Stomach (tissue), 9 donors: ENCODE data around the gene BASP1. TPM values are rescaled to one million over a fixed set of nuclear protein-coding genes. Genes with fewer than 3 reads are reported as not detected.

ENCODE experiments used
- DNase-seq, 2 donors: peaks; one replicate each; pipeline versions ENCODE4 v3.0.0 to v3.0.0-alpha.2; 2013 to 2019
- H3K27ac ChIP-seq, 5 donors: fragments of 200-600 bp in 4 of 5; sonication (generic) in 4 of 5; one replicate each; pipeline ENCODE4 v1.5.1; 2013 to 2019; ENCODE audit warnings: mild to moderate bottlenecking in 1 of 5, moderate library complexity in 1 of 5
- H3K27me3 ChIP-seq, 3 donors: fragments of 200-600 bp; sonication (generic); one replicate each; pipeline ENCODE4 v1.5.1; 2017 to 2019; ENCODE audit warnings: mixed run types in 1 of 3
- H3K36me3 ChIP-seq, 4 donors: fragments of 200-600 bp; sonication (generic); 1 replicate in 3 of 4; 2 replicates in 1 of 4; pipeline ENCODE4 v1.5.1; 2016 to 2019
- H3K4me1 ChIP-seq, 4 donors: fragments of 200-600 bp; sonication (generic); one replicate each; pipeline ENCODE4 v1.5.1; 2016 to 2019
- H3K4me3 ChIP-seq, 4 donors: fragments of 200-600 bp; sonication (generic) in 3 of 4; one replicate each; pipeline ENCODE4 v1.5.1; 2016 to 2019; ENCODE audit warnings: mild to moderate bottlenecking in 1 of 4
- H3K9me3 ChIP-seq, 4 donors: fragments of 200-600 bp; sonication (generic); one replicate each; pipeline ENCODE4 v1.5.1; 2016 to 2019
- EP300 ChIP-seq: sonication (generic); formaldehyde crosslinking; IDR thresholded peaks from one replicate; pipeline ENCODE4 v1.6.1; 2017; ENCODE audit warnings: antibody characterized with exemption
- POLR2A ChIP-seq, 4 donors: fragments of 450-650 bp; IDR thresholded peaks; one replicate each; pipeline ENCODE4 v1.6.1; 2016; ENCODE audit warnings: antibody characterized with exemption in 4 of 4, control low read depth in 2 of 4, mild to moderate bottlenecking in 1 of 4, moderate library complexity in 1 of 4
- POLR2AphosphoS5 ChIP-seq, 3 donors: sonication (generic); formaldehyde crosslinking; IDR thresholded peaks; one replicate each; pipeline ENCODE4 v1.6.1; 2016; ENCODE audit warnings: antibody characterized with exemption in 3 of 3
- WGBS, 5 donors: extraction: QIAGEN DNeasy Blood & Tissue Kit in 3 of 5; methylation state at CpG; one replicate each; pipeline versions ENCODE4 v1.1.5 to v1.1.7; 2013 to 2018; 5-methylcytosine and 5-hydroxymethylcytosine counted together
- intact Hi-C: fragments of 100-400 bp; cut with DNase I; formaldehyde crosslinking; loops from one replicate; pipeline ENCODE4 v1.15.1; 2023; ENCODE audit warnings: low total_unique reads
- polyA plus RNA-seq, 3 donors: library from polyadenylated mRNA; stranded (reverse); fragments of 200-250 nt; gene quantifications; one replicate each; pipeline ENCODE4 v1.2.3, GENCODE V29; 2013
- total RNA-seq, 5 donors: library from RNA; depleted of rRNA; stranded (reverse); fragments of >200 nt; gene quantifications; one replicate each; pipeline versions ENCODE4 v1.1.0 to v1.2.3, GENCODE V29; 2014 to 2016
- TF ChIP-seq, protein P1 (sequence below), 7 experiments: fragments of 450-650 bp in 4 of 7; fragments of 200-600 bp in 3 of 7; sonication (generic) in 3 of 7; IDR thresholded peaks; one replicate each; pipeline ENCODE4 v1.5.1; 2016 to 2019; ENCODE audit warnings: antibody characterized with exemption in 7 of 7, control low read depth in 2 of 7, mild to moderate bottlenecking in 1 of 7
- donor health status: healthy with polysubstance abuse.
- donor health status: Bipolar disorder and iron deficiency.
- donor health status: healthy.

Gene BASP1
- total and polyA plus RNA-seq, 8 donors, result 4.0 to 60.8 (median 16.0) TPM

DNA sequence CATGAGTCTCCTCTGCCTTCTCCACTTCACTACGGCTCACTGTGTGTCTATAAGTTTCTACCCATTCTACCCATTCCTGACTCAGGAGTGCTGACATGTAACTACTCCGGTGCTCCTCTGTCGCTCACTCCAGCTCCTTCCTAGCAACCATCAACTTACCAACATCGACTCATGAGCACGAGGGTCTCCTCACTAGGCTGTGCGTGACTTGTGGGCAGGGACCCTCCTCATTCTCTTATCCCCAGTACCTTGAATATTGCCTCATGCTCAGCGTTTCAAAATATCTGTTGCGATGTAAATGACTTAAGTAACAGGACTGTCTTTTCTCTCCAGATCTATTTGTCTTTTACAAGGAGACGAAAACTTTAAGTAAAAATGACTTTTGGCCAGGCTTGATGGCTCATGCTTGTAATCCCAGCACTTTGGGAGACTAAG, 73.1 kb downstream of the BASP1 start:
- no peak for TF ChIP-seq POLR2A (IDR thresholded peaks at IDR 0.05)
- TF ChIP-seq EP300, result no peak
- TF ChIP-seq, protein P1, sequence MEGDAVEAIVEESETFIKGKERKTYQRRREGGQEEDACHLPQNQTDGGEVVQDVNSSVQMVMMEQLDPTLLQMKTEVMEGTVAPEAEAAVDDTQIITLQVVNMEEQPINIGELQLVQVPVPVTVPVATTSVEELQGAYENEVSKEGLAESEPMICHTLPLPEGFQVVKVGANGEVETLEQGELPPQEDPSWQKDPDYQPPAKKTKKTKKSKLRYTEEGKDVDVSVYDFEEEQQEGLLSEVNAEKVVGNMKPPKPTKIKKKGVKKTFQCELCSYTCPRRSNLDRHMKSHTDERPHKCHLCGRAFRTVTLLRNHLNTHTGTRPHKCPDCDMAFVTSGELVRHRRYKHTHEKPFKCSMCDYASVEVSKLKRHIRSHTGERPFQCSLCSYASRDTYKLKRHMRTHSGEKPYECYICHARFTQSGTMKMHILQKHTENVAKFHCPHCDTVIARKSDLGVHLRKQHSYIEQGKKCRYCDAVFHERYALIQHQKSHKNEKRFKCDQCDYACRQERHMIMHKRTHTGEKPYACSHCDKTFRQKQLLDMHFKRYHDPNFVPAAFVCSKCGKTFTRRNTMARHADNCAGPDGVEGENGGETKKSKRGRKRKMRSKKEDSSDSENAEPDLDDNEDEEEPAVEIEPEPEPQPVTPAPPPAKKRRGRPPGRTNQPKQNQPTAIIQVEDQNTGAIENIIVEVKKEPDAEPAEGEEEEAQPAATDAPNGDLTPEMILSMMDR (IDR thresholded peaks at IDR 0.05), result no peak
- TF ChIP-seq POLR2AphosphoS5 (IDR thresholded peaks at IDR 0.05), result no peak
- no peaks in the 10 kb centered on the region for H3K27me3 ChIP-seq
- 83 to 90% (median 84%) methylated on average over 9 of the region's 9 CpGs for WGBS, 5 donors
- H3K9me3 ChIP-seq, result no peaks in the 10 kb centered on the region
- H3K36me3 ChIP-seq, result no peaks in the 10 kb centered on the region
- no peak overlapping the region for H3K27ac ChIP-seq
- no peak for DNase-seq
- no peaks in the 10 kb centered on the region for H3K4me1 ChIP-seq
- H3K4me3 ChIP-seq, result no peak overlapping the region
- intact Hi-C loops, result no loop called here

DNA sequence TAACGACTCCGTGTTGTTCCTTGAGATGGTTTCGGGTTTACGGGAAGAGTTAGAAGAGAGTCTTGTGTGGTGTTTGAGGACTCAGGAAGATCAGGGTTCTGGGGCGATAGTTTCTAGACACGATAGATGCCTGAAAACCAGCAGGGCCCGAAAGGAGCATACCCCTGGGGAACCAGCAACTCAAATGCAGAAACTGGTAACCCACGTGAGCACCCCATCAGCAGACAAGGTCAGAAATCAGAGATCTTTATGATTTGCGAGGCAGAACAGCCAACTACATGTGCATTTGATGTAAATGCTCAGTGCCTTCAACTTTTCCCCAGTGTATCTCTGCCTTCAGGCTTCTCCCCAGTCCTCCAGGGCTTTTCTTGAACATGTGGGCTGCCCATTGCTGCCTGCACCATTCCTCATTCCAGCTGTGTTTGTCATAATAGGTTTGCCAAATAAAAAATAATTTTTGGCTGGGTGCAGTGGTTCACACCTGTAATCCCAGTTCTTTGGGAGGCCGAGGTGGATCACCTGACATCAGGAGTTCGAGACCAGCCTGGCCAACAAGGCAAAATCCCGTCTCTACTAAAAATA, 75.1 kb downstream of the BASP1 start:
- Histone ChIP-seq H3K27ac (no peak overlapping the region), H3K27me3 (no peaks in the 10 kb centered on the region), H3K4me3 (no peak overlapping the region), H3K4me1 (no peaks in the 10 kb centered on the region), H3K9me3 (no peaks in the 10 kb centered on the region), H3K36me3 (no peaks in the 10 kb centered on the region)
- intact Hi-C loops, result no loop called here
- 92 to 95% (median 93%) methylated on average over 12 of the region's 12 CpGs for WGBS, 5 donors
- TF ChIP-seq EP300, result no peak
- TF ChIP-seq POLR2AphosphoS5 (IDR thresholded peaks at IDR 0.05), result no peak
- TF ChIP-seq, protein P1 (IDR thresholded peaks at IDR 0.05), result no peak
- no peak for TF ChIP-seq POLR2A (IDR thresholded peaks at IDR 0.05)
- no peak for DNase-seq

DNA sequence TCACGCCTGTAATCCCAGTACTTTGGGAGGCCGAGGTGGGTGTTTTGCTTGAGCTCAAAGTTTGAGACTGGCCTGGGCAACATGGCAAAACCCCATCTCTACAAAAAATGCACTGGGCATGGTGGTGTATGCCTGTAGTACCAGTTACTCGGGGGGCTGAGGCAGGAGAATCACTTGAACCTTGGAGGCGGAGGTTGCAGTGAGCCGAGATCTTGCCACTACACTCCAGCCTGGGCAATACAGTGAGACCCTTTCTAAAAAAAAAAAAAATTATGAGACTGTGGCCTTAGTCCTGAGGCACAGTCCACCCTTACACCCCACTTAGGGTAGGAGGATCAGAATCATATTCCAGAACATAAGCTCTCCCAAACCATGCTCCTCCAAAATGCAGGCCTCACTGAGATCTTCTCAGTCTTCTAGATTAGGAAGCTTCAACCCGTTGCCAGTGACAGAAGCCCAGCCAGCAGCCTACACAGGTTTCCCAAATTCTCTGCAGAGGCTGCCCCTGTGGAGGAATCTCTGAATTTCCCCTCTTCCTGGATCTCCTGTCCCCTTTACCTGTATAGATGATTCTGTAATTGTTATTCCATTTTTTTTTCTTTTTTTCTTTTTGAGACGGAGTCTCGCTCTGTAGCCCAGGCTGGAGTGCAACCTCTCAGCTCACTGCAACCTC, 77.3 kb downstream of the BASP1 start:
- WGBS, 5 donors, result 89 to 96% (median 93%) methylated on average over 8 of the region's 8 CpGs
- Histone ChIP-seq H3K4me3 (no peak overlapping the region), H3K27me3 (no peaks in the 10 kb centered on the region), H3K36me3 (no peaks in the 10 kb centered on the region), H3K9me3 (no peaks in the 10 kb centered on the region), H3K4me1 (peaks cover 0 to 7% (median 5%) of the 10 kb centered on the region in 4 donors), H3K27ac (no peak overlapping the region)
- intact Hi-C loops, result no loop called here
- DNase-seq, result no peak
- TF ChIP-seq POLR2AphosphoS5 (IDR thresholded peaks at IDR 0.05) (no peak), POLR2A (IDR thresholded peaks at IDR 0.05) (no peak), EP300 (no peak)
- TF ChIP-seq, protein P1 (IDR thresholded peaks at IDR 0.05), result no peak

DNA sequence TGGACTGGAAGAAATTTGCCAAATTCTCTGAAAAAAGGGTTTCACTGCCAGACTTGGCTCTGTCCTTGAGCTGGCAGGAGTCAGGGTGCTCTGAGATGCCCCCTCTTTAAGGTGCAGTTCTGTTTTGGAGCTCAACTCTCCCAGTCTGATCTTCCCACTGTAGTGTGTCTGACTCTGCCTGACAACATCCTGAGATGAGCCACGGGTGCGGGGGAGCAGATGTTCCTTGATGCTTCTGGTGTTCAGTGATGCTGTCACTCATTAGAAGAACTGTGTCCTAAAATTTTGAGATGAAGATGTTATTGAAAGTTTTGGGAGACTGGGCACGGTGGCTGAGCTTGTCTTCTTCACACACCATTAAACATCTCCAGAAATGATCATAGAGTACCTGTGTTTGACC, 78.2 kb downstream of the BASP1 start:
- intact Hi-C loops, result no loop called here
- DNase-seq, result no peak
- TF ChIP-seq POLR2A (IDR thresholded peaks at IDR 0.05), result no peak
- TF ChIP-seq, protein P1 (IDR thresholded peaks at IDR 0.05), result no peak
- TF ChIP-seq EP300, result no peak
- TF ChIP-seq POLR2AphosphoS5 (IDR thresholded peaks at IDR 0.05), result no peak
- Histone ChIP-seq H3K27me3 (no peaks in the 10 kb centered on the region), H3K27ac (no peak overlapping the region), H3K4me3 (no peak overlapping the region), H3K9me3 (no peaks in the 10 kb centered on the region), H3K4me1 (peaks cover 0 to 7% (median 5%) of the 10 kb centered on the region in 4 donors), H3K36me3 (no peaks in the 10 kb centered on the region)
- WGBS, 5 donors, result 80 to 95% (median 92%) methylated on average over 3 of the region's 3 CpGs
